ENCODE results near the gene CDK2. TPM values are rescaled to one million over a fixed set of nuclear protein-coding genes. Genes with fewer than 3 reads are reported as not detected.

CDK2 gene
- total and polyA plus RNA-seq, 2 of the 4 experiments (the other 2 are of a cell fraction) = 42.5 to 61.7 TPM

GRCh38 chr12:56018356-56018755, 51.7 kb downstream of the CDK2 start:
- Histone ChIP-seq H3K4ac (ENCODE audit: low read depth, low read length) (no peak overlapping the region), H2BK5ac (ENCODE audit: low read depth, low read length, poor library complexity, severe bottlenecking) (no peak overlapping the region), H3K36me3 (ENCODE audit: control insufficient read depth, insufficient read depth, low read length) (no peaks in the 10 kb centered on the region), H3K27me3 (ENCODE audit: control insufficient read depth, insufficient read depth, low read length) (no peaks in the 10 kb centered on the region), H4K8ac (ENCODE audit: low read depth in 2 of 2, low read length in 2 of 2) (no peak overlapping the region), H3K14ac (replicated peaks; ENCODE audit: low read depth, low read length) (no peak overlapping the region), H4K91ac (ENCODE audit: insufficient read depth, low read depth, low read length) (no peak overlapping the region), H4K20me1 (ENCODE audit: insufficient read depth, low read length) (no peaks in the 10 kb centered on the region), H3K9ac (ENCODE audit: low read depth, low read length) (no peak overlapping the region), H3K23ac (ENCODE audit: low read depth, low read length) (no peak overlapping the region), H2AFZ (replicated peaks; ENCODE audit: low read length, poor library complexity) (no peak overlapping the region), H3K9me1 (ENCODE audit: insufficient read depth, low read length) (peaks cover 8% of the 10 kb centered on the region; the same call in 1 of the 2 replicates), H2AK5ac (ENCODE audit: low read depth, low read length) (no peak overlapping the region), H3K27ac (ENCODE audit: insufficient read depth, low read length) (no peak overlapping the region), H3K9me3 (ENCODE audit: control insufficient read depth, insufficient read depth, low read length) (no peaks in the 10 kb centered on the region), H3K79me1 (ENCODE audit: low read depth in 1 of 2, low read length in 2 of 2) (peaks cover 0 to 15% of the 10 kb centered on the region in 2 experiments; a peak in 3 of 4 replicates), H2BK20ac (ENCODE audit: low read depth, low read length) (no peak overlapping the region), H2BK15ac (ENCODE audit: low read depth, low read length) (no peak overlapping the region), H2AK9ac (replicated peaks; ENCODE audit: low read depth, low read length, poor library complexity) (no peak overlapping the region), H3K4me2 (ENCODE audit: low read depth, low read length) (no peak overlapping the region), H4K5ac (ENCODE audit: low read depth, low read length) (no peak overlapping the region), H2BK120ac (ENCODE audit: low read depth, low read length) (no peak overlapping the region), H3K56ac (ENCODE audit: extremely low read depth, insufficient read depth, low read length) (no peak overlapping the region), H3K4me3 (ENCODE audit: insufficient read depth, low read depth, low read length) (no peak overlapping the region), H3K4me1 (ENCODE audit: control insufficient read depth, insufficient read depth, low read length) (peaks cover 17% of the 10 kb centered on the region), H3K18ac (ENCODE audit: low read depth, low read length) (no peak overlapping the region)
- in situ Hi-C loops (cut with MboI; ENCODE audit: low sequenced_read_pairs) (no loop called here), dilution Hi-C loops (cut with HindIII; ENCODE audit: low sequenced_read_pairs, unreplicated experiment) (no loop called here), intact Hi-C loops (cut with micrococcal nuclease) (no loop called here)
- WGBS, 2 experiments (ENCODE audit: extremely low coverage in 2 of 2, insufficient read length in 1 of 2) = no CpG with 5 or more reads among the region's 1 CpG
- ATAC-seq (ENCODE audit: low read depth) (no peak), DNase-seq (no peak)
- POLR2A ChIA-PET (ENCODE audit: unreplicated experiment) = no interaction called here
- BruUV-seq (replicated peaks) = no TSS peak
- CTCF ChIA-PET = no interaction called here
- TF ChIP-seq CEBPB (IDR thresholded peaks at IDR 0.05; ENCODE audit: low read depth, low read length) (no peak), FOS (IDR thresholded peaks at IDR 0.05; ENCODE audit: low read depth, low read length) (no peak), RAD21 (IDR thresholded peaks at IDR 0.05; ENCODE audit: low read length) (no peak), MXI1 (IDR thresholded peaks at IDR 0.05; ENCODE audit: borderline replicate concordance, low read depth, low read length) (no peak), MAZ (IDR thresholded peaks at IDR 0.05; ENCODE audit: borderline replicate concordance, low read depth, low read length) (no peak), RCOR1 (IDR thresholded peaks at IDR 0.05; ENCODE audit: insufficient replicate concordance, low read length) (no peak), NFE2L2 (IDR thresholded peaks at IDR 0.05; ENCODE audit: low read depth, low read length) (no peak), SMC3 (IDR thresholded peaks at IDR 0.05; ENCODE audit: low read depth, low read length) (no peak), BHLHE40 (IDR thresholded peaks at IDR 0.05; ENCODE audit: low read depth, low read length) (no peak), MAFK (IDR thresholded peaks at IDR 0.05; ENCODE audit: low read depth, low read length) (no peak), USF2 (IDR thresholded peaks at IDR 0.05; ENCODE audit: low read depth, low read length) (no peak), POLR2A (IDR thresholded peaks at IDR 0.05; ENCODE audit: low read depth, low read length) (no peak), CHD1 (IDR thresholded peaks at IDR 0.05; ENCODE audit: low read depth, low read length) (no peak), CTCF (conservative IDR thresholded peaks at IDR 0.05; ENCODE audit: low read depth, low read length) (no peak)
